ENCODE measurements around the gene BCR. TPM values are rescaled to one million over a fixed set of nuclear protein-coding genes. Genes with fewer than 3 reads are reported as not detected.

The BCR gene
- total RNA-seq, 2 donors from 2014 or later = 27.0 to 41.3 TPM

DNA sequence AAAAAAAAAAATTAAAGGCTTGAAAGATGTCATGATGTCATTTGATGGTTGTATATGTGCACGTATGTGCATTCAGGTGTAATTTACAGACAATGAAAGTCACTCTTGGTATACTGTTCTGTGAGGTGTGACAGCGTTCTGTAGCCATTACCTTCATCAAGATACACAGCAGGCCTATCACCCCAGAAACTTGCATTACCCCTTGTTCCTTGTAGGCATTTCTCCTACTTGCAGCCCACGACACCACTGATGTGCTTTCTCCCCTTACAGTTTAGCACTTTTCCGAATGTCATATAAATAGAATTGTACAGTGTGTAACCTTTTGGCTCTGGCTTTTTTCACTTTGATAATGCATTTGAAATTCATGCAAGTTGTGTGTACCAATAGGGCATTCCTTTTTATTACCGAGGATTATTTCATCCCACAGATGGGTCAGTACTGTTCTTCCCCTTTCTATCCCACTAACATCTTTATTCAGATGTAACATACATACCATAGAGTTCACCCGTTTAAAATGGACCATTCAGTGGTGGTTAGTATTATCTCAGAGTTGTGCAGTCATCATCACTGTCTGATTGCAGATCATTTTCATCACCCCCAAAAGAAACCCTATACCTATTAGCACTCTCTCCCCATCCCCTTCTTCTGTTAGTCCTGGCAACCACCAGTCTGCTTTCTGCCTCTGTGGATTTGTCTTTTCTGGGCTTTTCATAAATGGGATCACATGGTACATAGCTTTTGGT, 30.3 kb downstream of the BCR start:
- no peaks in the 10 kb centered on the region for H3K9me3 ChIP-seq
- H3K4me3 ChIP-seq = no peak overlapping the region
- no peaks in the 10 kb centered on the region for H3K27me3 ChIP-seq
- no peak overlapping the region for H3K27ac ChIP-seq
- peaks cover 0 to 39% of the 10 kb centered on the region in 2 donors for H3K4me1 ChIP-seq
- H3K36me3 ChIP-seq = no peaks in the 10 kb centered on the region
- no peak for DNase-seq (ENCODE audit: low spot score)
- TF ChIP-seq, protein P1, sequence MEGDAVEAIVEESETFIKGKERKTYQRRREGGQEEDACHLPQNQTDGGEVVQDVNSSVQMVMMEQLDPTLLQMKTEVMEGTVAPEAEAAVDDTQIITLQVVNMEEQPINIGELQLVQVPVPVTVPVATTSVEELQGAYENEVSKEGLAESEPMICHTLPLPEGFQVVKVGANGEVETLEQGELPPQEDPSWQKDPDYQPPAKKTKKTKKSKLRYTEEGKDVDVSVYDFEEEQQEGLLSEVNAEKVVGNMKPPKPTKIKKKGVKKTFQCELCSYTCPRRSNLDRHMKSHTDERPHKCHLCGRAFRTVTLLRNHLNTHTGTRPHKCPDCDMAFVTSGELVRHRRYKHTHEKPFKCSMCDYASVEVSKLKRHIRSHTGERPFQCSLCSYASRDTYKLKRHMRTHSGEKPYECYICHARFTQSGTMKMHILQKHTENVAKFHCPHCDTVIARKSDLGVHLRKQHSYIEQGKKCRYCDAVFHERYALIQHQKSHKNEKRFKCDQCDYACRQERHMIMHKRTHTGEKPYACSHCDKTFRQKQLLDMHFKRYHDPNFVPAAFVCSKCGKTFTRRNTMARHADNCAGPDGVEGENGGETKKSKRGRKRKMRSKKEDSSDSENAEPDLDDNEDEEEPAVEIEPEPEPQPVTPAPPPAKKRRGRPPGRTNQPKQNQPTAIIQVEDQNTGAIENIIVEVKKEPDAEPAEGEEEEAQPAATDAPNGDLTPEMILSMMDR (IDR thresholded peaks at IDR 0.05) = no peak

DNA sequence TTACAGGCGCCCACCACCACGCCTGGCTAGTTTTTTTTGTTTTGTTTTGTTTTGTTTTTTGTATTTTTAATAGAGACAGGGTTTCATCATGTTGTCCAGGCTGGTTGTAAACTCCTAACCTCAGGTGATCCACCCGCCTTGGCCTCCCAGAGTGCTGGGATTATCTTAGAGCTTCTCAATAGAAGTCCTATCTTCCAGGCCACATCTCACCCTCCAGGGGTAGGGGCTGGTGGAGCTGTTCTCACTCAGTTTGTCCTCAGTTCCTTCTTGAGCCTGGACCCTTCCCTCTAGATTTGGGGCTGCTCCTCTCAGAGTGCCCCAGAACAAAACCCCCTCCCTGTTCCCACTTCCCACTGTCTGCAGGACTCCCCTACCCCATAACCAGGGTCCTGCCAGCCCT, 31.3 kb downstream of the BCR start:
- no peak overlapping the region for H3K27ac ChIP-seq
- TF ChIP-seq, protein P1 (IDR thresholded peaks at IDR 0.05) = no peak
- H3K4me3 ChIP-seq = no peak overlapping the region
- no peaks in the 10 kb centered on the region for H3K36me3 ChIP-seq
- no peak for DNase-seq (ENCODE audit: low spot score)
- peaks cover 0 to 44% of the 10 kb centered on the region in 2 donors for H3K4me1 ChIP-seq
- H3K27me3 ChIP-seq = no peaks in the 10 kb centered on the region
- H3K9me3 ChIP-seq = no peaks in the 10 kb centered on the region

DNA sequence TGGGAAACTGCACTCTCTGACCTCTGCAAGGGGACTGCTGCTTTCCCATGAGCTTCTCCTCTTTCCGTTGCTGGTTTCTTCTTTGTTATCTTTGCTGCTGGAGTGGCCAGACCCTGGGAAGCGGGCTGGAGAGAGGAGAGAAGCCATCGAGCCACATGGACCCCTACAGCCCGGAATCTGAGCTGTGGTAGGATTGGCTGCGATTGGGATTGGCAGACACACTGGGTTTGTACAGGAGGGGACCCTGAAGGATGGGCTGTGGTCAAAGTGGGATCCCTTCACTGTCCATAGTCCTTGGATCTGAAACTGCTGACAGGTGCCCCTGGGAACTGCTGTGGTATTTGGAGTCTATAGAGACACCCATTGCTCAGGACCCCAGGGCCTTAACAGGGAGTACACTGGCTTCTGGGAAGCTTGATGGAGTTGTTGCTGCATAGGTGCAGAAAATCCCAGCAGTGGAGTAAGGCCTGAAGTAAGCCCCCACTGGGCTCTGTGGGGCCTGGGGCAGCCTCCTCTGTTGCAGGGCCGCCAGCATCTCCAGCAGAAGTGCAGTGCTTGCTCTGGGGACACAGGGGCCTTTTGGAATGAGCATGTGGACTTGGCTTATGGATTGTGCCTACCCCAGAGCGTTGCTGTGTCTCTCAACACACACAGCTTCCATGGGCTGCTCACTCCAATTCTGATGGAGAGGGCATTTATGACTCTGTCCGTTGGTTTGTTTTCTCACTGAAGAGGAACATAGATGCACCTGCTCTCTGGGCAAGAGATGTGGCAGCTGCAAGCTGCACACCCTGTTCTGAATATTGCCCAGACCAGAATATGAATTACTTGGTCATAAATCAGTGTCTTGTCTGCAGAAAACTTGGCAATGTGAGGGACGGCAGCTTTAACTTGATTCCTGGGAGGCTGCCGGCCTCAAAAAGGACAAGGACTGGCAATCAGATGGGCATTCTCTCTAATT, 32.0 kb downstream of the BCR start:
- no peaks in the 10 kb centered on the region for H3K36me3 ChIP-seq
- peaks cover 0 to 52% of the 10 kb centered on the region in 2 donors for H3K4me1 ChIP-seq
- H3K27ac ChIP-seq = no peak overlapping the region

DNA sequence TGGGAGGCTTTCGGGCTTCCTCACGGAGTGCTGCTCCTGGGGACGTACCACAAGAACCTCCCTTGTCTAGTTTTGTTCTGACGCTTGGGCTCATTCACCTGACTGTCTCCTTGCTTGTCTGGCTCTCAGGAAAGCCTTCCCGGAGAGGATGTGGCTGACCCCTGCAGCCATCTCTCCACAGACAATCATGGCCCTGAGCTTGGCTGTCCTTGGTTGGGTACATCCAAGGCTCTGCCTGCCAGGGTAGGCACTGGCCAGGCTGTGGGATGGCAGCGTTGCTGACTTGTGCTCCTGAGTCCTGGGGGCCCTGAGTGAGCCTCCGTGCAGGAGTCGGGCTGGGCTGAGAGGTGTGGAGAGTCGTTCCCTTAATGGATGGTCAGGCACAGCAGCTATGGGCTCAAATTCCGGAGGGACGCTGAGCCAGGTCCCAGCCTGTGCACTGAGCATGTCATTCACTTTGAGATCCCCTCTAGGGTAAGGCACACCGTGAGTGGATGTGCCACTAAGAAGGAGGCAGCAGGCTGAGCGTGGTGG, 32.8 kb downstream of the BCR start:
- Histone ChIP-seq H3K36me3 (no peaks in the 10 kb centered on the region), H3K27me3 (no peaks in the 10 kb centered on the region), H3K4me3 (no peak overlapping the region), H3K27ac (no peak overlapping the region), H3K4me1 (peaks cover 0 to 59% of the 10 kb centered on the region in 2 donors), H3K9me3 (no peaks in the 10 kb centered on the region)
- TF ChIP-seq, protein P1 (IDR thresholded peaks at IDR 0.05) = no peak
- DNase-seq (ENCODE audit: low spot score) = no peak

More for the DNA sequence above, 32.0 kb downstream of the BCR start:
- no peak for DNase-seq (ENCODE audit: low spot score)
- Histone ChIP-seq H3K27me3 (no peaks in the 10 kb centered on the region), H3K4me3 (no peak overlapping the region), H3K9me3 (no peaks in the 10 kb centered on the region)
- TF ChIP-seq, protein P1 (IDR thresholded peaks at IDR 0.05) = no peak

DNA sequence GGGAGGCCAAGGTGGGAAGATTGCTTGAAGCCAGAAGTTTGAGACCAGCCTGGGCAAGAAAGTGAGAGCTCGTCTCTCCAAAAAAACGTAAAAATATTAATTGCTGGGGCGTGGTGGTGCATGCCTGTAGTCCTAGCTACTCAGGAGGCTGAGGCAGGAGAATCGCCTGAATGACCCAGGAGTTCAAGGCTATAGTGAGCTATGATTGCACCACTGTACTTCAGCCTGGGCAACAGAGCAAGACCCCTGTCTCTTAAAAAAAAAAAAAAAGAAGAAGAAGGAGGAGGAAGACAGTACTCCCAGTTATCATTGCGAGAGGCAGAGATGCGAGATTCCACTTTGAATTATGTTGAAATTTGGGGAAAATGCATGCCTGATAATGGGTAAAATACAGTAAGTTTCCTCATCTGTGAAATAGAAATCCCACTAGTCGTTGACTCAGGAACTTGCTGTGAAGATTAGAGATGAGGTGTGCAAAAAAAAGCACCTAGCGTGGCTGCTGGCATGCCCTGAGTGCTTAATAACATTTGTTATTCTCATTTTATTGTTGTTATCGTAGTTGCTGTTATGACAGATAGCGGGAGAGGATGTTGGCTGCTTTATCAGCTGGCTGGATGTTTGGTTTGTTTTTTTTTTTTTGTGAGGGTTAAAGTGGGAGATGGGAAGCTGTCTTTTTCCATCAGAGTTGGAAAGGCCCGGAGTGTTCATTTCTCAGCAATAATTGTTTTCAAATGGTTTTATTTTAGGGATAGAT, 33.4 kb downstream of the BCR start:
- no peaks in the 10 kb centered on the region for H3K36me3 ChIP-seq
- H3K4me1 ChIP-seq = peaks cover 0 to 66% of the 10 kb centered on the region in 2 donors
- H3K27me3 ChIP-seq = no peaks in the 10 kb centered on the region
- no peak overlapping the region for H3K27ac ChIP-seq
- TF ChIP-seq, protein P1 (IDR thresholded peaks at IDR 0.05) = no peak
- no peak overlapping the region for H3K4me3 ChIP-seq
- DNase-seq (ENCODE audit: low spot score) = no peak
- no peaks in the 10 kb centered on the region for H3K9me3 ChIP-seq

Measured in right atrium auricular region (tissue), 2 donors.